Prostate gland (tissue), 2 donors: ENCODE data around the gene NOTCH1.

Experiments
- CTCF ChIP-seq, 4 experiments: fragments of 200-600 bp in 2 of 4; fragments of 450-650 bp in 2 of 4; sonication (generic) in 2 of 4; IDR thresholded peaks; 1 replicate in 3 of 4; 2 replicates in 1 of 4; pipeline ENCODE4 v1.5.1; 2016 to 2019; ENCODE audit warnings: antibody characterized with exemption in 4 of 4, mild to moderate bottlenecking in 2 of 4, moderate library complexity in 2 of 4
- POLR2AphosphoS5 ChIP-seq: sonication (generic); formaldehyde crosslinking; IDR thresholded peaks from one replicate; pipeline ENCODE4 v1.6.1; 2017; ENCODE audit warnings: antibody characterized with exemption

- no peak for TF ChIP-seq CTCF (IDR thresholded peaks at IDR 0.05)
- TF ChIP-seq POLR2AphosphoS5 = no peak
These were observed 21.1 kb upstream of the NOTCH1 start for GRCh38 chr9:136566901-136567300.
